Stimulated activated naive CD4-positive, alpha-beta T cell treated with Interleukin-2 at 50 U/mL for 16 hours (primary cell): Measurements from ENCODE around the gene FNTB.
"Not testable (repeated sequence)": the region's sequence is repeated elsewhere in the genome, so short reads cannot be mapped to it uniquely, and the experiment has no call there.

Experiments
- DNase-seq: peaks from one replicate; lab custom pipeline; 2025; lab: John Stamatoyannopoulos, UW

FNTB gene

DNA sequence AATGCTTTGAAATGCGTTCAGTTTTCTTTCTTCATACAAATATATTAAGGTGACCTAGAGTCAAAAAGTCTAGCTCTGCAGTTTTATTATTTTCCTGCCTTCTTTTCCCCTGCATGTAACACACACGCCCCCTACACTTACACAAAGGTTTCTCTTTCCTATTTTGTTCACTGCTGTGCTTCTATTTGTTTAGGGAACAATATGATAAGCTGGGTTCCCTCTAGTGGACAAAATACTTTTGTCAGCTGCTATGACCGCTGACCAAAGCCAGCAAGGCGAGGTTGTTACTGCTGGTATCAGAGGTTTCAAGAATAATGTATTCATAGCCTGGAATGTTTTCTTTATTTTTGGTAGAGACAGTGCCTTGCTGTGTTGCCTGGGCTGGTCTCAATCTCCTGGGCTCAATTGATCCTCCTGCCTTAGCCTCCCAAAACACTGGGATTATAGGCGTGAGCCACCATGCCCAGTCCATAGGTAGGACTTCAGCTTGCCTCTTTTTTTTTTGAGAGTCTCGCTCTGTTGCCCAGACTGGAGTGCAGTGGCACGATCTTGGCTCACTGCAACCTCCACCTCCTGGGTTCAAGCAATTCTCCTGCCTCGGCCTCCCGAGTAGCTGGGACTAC lies 33.4 kb downstream of the FNTB start:
- DNase-seq, result no peak

DNA sequence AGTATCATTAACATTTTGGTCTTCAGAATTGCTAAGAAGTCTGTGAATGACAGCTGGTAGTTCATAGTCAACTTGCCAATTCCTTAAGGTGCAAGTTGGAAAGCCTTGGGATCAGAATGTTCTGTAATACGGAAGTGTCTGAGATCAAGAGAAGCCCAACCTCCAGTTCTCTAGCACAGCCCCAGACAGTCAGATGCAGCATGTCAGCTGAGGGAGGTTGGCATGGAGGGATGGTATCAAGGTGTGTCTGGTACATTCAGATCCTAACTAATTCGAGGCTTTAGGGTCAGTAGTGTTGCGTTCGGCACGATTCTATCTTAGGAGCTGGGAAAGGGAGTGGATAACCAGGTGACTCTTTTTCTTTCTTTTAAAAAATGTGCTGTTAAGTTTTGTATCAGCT lies 38.3 kb downstream of the FNTB start:
- DNase-seq, result no peak

DNA sequence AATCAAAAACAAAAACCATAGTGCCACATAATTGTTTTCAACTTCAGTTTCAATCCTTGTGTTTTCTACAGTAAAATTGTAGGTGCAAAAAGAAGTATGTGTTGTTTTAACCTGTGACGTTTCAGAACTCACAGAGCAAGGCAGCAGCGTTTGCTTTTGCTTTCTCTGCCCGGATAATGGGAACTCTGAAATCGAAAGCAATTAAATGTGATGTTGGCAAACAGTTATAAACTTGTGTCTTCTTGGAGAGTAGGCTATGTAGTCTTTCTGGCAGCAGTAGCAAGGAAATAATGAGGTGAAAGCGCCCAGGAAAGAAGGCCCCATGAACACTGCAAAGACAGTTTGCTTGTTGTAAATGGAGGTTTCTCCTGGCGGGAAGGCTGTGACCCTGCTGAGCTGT lies 39.1 kb downstream of the FNTB start:
- no peak for DNase-seq

DNA sequence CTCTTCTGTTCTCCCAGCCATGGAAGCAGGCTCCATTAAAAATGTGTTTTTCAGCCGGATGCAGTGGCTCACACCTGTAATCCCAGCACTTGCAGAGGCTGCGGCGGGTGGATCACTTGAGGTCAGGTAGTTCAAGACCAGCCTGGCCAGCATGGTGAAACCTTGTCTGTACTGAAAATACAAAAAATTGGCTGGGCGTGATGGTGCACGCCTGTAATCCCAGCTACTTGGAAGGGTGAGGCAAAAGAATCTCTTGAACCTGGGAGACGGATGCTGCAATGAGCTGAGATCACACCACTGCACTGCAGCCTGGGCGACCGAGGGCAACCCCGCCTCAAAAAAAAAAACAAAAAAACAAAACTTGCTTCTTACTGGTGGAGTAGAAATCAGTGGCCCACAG lies 39.8 kb downstream of the FNTB start:
- DNase-seq, result no peak

DNA sequence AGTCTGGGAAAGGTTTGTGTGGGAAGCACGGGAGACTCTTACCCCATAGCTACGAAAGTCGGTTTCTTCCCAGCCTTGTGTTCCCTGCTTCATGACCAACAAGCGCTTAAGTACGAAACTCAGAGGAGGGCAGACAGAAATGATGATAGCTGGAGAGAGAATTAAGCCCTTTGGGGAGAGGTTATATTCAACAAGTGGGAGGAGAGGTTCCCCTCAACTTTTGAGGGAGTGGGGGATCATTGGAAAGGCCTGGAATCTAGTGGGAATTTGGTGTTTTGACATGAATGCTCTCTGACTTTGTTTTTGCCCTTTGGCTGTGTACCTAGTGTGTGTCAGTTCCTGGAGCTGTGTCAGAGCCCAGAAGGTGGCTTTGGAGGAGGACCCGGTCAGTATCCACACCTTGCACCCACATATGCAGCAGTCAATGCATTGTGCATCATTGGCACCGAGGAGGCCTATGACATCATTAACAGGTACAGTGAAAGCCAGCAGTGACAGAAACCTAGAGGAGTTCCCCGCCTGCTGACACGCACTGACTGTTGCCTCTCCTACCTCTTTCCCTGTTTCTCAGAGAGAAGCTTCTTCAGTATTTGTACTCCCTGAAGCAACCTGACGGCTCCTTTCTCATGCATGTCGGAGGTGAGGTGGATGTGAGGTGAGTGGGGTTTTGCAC lies 40.6 kb downstream of the FNTB start:
- no peak for DNase-seq

DNA sequence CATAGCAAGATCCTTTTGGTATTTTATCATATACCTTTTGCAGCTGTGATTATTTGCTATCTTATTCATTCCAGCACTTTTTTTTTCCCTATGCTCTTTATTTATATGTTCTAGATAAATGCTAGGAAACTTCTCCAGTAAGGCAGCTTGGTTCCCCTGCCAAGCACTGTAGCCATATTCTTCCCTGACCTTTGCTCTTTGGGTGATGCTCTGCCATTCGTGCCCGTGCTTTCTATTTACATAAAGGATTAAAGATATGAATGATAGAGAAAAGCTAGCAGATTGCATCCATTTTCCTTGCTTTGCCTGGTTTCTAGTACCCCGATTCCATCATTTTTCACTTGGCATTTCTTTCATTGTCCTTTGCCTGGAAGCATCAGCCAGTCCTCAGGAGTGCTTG lies 42.2 kb downstream of the FNTB start:
- DNase-seq, result no peak

DNA sequence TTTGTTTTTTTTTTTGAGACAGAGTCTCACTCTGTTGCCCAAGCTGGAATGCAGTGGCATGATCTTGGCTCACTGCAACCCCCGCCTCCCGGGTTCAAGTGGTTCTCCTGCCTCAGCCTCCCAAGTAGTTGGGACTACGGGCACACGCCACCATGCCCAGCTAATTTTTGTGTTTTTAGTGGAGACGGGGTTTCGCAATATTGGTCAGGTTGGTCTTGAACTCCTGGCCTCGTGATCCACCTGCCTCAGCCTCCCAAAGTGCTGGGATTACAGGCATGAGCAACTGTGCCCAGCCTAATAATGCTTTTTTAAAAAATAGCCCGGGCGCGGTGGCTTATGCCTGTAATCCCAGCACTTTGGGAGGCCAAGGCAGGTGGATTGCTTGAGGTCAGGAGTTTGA lies 44.6 kb downstream of the FNTB start:
- not testable (repeated sequence) for DNase-seq

DNA sequence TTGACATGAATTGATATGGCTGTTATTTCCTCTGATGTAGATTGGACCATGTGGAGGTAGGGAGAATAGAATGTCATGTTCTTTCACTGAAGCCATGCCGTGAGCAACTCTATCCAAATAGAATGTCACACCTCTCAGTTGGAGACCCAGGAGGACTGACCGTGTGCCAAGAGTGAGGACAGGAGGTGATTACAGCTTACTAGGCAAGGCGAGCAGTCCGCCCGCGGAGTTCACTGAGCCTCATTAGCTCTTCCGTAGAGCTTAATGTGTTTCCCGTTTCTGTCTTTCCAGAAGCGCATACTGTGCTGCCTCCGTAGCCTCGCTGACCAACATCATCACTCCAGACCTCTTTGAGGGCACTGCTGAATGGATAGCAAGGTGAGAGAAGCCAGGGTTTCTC lies 45.6 kb downstream of the FNTB start:
- DNase-seq, result no peak

DNA sequence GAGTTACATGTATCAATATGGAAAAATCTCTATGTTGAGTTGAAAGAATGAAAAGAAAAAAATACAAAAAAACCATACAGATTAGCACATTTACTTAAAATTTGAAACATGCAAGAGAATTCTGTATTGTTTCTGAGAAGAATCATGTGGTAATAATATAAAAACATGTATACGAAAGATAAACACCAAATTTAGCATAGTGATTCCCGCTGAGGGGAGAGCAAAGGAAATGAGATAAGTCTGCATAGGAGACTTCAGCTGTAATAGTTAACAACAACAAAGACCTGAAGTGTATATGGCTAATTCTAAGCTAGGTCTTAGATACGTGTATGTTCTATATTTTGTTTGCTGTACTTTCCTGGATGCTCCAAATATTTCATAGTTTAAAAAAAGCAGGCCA lies 46.5 kb downstream of the FNTB start:
- no peak for DNase-seq

DNA sequence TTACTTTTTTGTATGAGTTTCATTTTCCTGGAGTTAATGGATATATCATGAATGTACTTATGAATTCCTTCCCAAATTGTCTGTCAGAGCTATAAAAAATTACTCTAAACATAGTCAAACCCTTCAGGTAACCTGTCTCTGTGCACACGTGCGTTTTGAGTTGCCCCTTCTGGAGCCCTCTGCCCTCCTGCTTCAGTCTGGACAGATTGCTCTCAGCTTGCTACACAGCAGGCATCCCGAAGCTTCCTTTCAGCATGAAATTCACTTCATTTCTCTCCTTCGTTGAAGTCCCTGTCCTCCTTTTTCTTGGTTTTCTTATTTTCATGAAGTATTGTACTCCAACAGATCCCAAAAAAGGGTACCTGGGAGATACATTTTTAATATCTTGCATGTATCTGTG lies 47.3 kb downstream of the FNTB start:
- DNase-seq, result no peak

DNA sequence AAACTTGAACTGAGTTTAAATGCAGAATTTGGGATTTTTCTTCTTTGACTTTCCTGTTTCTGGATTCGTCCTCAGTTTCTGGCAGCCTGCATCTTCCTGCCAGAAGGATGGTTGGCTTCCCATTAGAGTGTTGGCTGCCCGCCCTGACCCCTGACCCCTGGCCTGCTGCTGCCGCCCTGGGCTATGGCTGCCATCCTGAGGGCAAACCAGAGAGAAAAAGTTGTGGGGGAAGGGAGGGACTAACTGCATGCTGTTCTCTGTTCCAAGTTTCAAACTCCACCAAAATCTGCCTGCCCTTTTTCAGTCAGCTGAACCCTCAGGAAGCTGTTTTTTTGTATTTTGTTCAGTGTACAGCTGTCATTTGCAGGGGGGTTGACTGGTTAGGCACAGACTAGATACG lies 48.4 kb downstream of the FNTB start:
- no peak for DNase-seq

DNA sequence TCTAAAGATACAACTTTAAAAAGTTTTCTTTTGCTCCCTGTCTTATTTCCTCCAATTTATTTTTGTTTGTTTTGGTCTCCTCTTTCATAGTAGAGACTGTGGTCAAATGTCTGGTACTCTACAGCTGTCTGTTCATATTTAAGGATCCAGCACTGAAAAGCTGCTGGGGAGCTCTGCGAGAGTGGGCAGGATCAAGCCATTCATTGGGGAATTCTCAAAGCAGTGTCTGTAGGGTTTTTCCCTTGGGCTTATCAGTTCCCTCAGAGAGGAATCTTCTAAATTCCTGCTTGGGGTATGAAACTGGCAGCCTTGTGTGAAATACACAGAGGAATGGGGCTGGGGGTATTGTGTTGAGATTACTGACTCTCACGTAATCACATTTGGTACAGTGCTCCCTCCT lies 52.3 kb downstream of the FNTB start:
- no peak for DNase-seq

DNA sequence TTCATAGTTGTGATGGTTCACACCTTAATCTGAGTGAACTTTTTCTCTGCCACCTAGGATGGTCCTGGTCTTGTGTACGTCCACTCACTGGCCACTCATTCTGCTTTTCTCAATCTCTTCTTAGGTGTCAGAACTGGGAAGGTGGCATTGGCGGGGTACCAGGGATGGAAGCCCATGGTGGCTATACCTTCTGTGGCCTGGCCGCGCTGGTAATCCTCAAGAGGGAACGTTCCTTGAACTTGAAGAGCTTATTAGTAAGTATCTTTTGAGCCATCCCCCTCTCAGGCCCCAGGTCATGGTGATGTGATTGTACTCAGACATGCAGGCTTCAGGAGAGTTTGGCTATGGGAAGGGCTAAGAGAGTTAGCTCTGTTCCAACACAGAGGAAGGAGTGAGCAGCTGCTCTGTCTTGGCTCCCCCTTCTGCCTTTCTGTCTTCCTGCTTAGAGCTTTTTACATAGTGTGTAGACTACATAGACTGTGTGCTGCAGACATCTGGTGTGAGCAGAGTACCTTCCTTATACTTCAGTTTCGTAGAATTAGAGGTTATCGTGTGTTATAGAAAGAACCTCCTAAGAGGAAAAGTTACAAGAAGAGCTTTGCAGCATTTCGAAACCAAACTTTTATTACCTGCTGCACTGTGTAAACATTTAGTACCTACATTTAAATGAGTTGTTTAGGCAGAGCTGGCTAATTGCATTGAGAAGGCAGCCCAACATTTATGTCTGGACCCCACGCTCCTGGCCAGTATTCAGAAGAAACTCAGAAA lies 54.2 kb downstream of the FNTB start:
- no peak for DNase-seq

DNA sequence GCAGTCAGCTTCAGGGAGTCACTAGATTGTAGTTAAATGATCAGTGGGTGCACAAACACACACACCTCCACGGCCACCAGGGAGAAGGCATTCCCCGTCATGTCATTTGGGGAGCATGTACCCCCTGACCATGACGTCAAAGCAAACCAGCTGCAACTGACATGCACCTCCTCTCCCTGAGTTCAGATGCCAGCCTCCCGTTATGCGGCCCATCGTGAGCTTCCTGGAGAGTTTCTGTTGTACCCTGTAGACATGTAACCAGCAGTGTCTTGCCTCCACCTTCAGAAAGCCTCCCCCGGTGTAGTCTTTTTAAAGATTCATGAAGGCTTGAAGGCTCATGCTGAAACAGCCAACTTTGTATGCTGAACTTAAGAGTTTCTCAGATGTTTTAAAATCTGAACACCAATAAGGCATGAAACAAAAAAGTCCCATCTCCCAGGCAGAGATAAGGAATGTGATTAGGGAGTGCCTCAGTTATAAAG lies 54.8 kb downstream of the FNTB start:
- no peak for DNase-seq

DNA sequence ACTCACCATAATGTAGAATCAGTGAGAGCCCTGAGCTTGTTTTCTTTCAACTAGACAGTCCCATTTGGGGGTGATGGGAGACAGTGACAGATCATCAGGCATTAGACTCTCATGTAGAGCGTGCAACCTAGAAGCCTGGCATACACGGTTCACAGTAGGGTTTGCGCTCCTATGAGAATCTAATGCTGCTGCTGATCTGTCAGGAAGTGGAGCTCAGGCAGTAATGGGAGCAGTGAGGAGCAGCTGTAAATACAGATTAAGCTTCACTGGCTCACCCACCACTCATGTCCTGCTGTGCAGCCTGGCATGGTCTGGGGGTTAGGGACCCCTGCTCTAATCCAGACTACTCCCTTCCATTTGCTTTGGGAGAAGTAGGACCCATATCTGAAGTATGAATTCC lies 55.6 kb downstream of the FNTB start:
- no peak for DNase-seq

DNA sequence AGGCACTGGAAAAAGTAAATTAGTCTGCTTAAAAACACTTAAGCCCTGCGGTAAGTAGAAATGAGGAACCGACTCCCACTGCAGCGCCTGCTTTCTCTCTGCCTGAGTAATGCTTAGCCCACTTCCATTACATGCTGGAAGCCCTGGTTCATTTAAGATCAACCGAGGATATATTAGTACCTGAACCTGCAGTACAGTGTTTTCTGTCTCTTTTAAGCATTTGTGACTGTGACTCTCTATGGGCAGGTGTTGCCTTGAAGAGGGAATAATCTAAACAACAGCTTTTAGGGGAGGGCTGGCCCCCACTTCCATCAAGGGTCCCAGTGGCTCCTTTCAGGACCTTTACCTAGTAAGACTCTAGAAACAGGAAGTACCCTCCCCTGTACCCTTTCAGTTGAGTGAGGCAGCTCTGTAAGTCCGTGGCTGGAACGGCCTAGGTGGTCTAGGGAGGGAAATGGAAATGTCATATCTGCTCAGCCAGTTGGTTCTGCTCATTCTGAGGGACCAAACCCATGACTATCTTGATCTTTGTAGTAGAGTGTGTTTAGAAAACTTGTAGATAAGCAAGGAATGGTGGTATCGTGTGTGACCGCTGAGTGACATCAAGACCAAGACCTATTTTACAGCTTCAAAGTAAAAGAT lies 56.2 kb downstream of the FNTB start:
- no peak for DNase-seq

DNA sequence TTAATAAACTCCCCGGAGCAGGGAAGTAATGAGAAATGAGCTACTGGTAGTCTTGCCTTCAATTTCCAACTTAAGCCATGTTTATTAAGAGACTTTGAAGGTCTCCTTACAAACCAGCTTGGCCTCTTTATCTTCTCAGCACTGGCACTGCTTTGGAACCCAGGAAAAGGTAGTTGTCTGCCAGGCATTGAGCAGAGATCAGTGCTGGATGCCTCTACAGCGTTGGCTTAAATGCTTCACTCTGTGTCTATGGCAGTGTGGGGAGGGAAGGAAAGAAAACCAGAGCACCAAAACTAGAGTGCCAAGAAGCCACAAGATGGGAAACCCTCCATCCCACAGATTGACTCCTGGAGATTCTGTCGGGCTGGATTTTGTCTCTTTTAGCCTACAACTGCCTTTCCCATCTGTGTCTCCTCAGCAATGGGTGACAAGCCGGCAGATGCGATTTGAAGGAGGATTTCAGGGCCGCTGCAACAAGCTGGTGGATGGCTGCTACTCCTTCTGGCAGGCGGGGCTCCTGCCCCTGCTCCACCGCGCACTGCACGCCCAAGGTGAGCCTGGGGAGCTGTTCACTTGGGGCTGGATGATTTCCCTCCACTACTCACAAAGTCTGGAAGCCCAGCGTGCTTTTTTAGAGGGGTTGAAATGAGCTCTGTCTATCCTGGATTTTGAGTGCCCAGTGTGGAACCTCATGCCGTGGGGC lies 57.3 kb downstream of the FNTB start:
- no peak for DNase-seq

DNA sequence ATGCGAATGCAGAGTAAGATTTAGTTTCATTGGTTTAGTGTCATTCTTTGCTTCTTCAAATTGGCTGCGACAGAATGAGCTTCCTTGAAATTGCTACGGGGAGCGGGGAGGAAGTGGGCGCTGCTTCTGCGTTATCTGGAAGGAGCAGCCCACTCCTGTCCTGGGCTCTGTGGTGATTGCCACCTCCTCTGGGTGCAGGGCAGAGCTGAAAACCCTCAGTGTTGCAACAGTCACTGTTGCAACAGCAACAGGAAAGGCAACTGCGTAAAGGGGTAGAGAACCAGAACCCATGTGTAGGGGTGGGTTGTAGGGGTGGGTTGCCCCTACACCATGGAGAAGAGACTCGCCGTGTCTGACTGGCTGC lies 57.9 kb downstream of the FNTB start:
- no peak for DNase-seq

DNA sequence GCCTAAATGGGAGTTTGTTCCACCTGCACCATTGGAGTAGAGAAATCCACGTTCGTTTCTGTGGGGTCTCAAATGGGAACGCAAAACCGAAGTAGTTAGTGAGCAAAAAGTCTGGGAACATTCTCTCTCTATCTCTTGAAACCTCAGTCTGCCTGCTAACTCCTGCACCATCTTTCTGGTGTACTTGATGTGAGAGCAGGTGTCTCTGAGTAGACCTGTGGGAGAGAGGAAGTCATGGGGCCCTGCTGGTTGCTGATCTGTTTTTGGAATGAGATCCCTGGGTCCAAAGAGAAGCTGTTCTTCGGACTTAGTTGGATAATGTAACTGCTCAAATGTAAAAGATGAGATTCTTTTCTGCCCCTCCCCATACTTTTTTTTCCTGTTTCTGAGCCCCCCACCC lies 58.3 kb downstream of the FNTB start:
- DNase-seq, result no peak

DNA sequence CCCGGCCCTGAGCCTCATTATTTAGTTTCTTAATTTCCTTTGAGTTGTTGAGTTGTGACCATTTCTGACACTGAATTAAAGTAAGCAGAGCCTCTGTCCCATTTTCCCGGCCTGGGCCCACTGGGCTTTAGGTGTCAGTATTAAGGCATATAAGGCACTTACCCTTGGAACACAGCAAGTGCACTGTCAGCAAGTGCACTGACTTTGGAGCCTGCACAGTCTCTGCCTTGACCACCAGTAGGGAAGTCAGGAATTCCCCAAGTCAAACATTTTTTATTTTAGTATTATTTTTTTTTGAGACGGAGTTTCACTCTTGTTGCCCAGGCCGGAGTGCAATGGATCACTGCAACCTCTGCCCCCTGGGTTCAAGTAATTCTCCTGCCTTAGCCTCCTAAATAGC lies 59.0 kb downstream of the FNTB start:
- DNase-seq, result no peak

DNA sequence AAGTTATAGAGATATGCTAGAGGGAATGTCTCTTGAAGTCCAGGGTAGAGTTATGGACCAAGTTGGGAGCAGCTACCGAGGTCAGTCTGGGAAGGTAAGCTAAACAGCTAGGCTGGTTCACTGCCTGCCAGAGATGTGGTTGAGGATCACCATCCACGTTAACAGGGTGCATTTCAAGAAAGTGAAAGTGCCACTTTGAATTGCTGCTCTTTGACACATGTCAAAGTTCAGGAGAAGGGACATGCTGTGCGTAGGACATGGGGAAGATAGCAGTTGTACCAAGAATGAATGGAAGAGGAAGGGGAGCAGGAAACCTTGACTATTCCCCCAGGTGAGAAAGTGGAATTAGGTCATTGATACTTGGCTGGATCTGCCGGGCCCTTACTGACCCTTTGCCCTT lies 66.1 kb downstream of the FNTB start:
- DNase-seq, result no peak

DNA sequence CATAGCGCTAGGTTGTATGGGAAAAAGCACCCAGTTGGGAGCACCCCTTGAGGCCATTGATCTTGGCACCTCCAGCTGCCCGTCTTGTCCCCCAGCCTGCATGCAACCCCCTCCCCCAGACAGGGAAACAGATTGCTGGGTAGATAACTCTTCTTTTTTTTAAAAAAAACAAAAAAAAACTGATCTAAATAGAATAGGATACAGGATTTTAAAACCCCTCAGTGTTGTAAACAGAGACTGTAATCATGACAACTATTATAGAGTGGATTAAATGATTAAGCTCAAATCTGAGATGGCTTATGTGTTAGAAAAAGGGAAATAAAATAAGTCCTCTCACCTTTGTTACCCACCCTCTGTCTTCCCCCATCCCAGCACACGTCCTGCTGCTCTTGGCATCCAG lies 66.8 kb downstream of the FNTB start:
- no peak for DNase-seq
